Esophagus muscularis mucosa (tissue), 4 donors: Measurements from ENCODE around the gene ANKRD60. TPM values are rescaled to one million over a fixed set of nuclear protein-coding genes. Genes with fewer than 3 reads are reported as not detected.

Source experiments
- DNase-seq: peaks from one replicate; pipeline ENCODE4 v3.0.0-alpha.2; 2017; ENCODE audit errors: extremely low spot score
- H3K27ac ChIP-seq, 4 donors: fragments of 200-600 bp; sonication (generic); replicated peaks in 1 of 4; 1 replicate in 3 of 4; 2 replicates in 1 of 4; pipeline ENCODE4 v1.5.1; 2016 to 2019; ENCODE audit warnings: mild to moderate bottlenecking in 1 of 4
- H3K27me3 ChIP-seq, 4 donors: fragments of 200-600 bp; sonication (generic); one replicate each; pipeline versions ENCODE4 v1.5.1 to v1.6.0; 2016 to 2019
- H3K36me3 ChIP-seq, 4 donors: fragments of 200-600 bp; sonication (generic); one replicate each; pipeline ENCODE4 v1.5.1; 2016 to 2019
- H3K4me1 ChIP-seq, 4 donors: fragments of 200-600 bp; sonication (generic); one replicate each; pipeline ENCODE4 v1.5.1; 2016 to 2019
- H3K4me3 ChIP-seq, 4 donors: fragments of 200-600 bp; sonication (generic); 1 replicate in 2 of 4; 2 replicates in 2 of 4; pipeline ENCODE4 v1.5.1; 2016 to 2019; ENCODE audit warnings: mild to moderate bottlenecking in 4 of 4, moderate library complexity in 1 of 4
- H3K9me3 ChIP-seq, 4 donors: fragments of 200-600 bp; sonication (generic); 1 replicate in 3 of 4; 2 replicates in 1 of 4; pipeline ENCODE4 v1.5.1; 2016 to 2019
- CTCF ChIP-seq, 3 experiments: fragments of 200-600 bp in 2 of 3; fragments of 450-650 bp in 1 of 3; sonication (generic) in 2 of 3; IDR thresholded peaks; one replicate each; pipeline ENCODE4 v1.5.1; 2017 to 2019; ENCODE audit warnings: antibody characterized with exemption in 3 of 3, mild to moderate bottlenecking in 2 of 3, moderate library complexity in 1 of 3
- EP300 ChIP-seq: sonication (generic); formaldehyde crosslinking; IDR thresholded peaks from one replicate; pipeline ENCODE4 v1.6.1; 2017; ENCODE audit warnings: antibody characterized with exemption
- POLR2A ChIP-seq: fragments of 450-650 bp; IDR thresholded peaks from one replicate; pipeline ENCODE4 v1.6.1; 2017; ENCODE audit warnings: antibody characterized with exemption, moderate library complexity, mild to moderate bottlenecking, low read depth
- POLR2AphosphoS5 ChIP-seq, 2 donors: sonication (generic); formaldehyde crosslinking; IDR thresholded peaks; one replicate each; pipeline ENCODE4 v1.6.1; 2017; ENCODE audit warnings: antibody characterized with exemption in 2 of 2
- WGBS: methylation state at CpG from one replicate; pipeline ENCODE4 v1.1.5; 2018; 5-methylcytosine and 5-hydroxymethylcytosine counted together
- intact Hi-C: fragments of 100-400 bp; cut with DNase I; formaldehyde crosslinking; loops from one replicate; pipeline ENCODE4 v1.15.1; 2023
- total RNA-seq, 4 donors: library from RNA; depleted of rRNA; stranded (reverse); fragments of >200 nt; gene quantifications; one replicate each; pipeline versions ENCODE4 v1.1.0 to v1.2.1, GENCODE V29; 2016

Gene ANKRD60
- total RNA-seq, 4 donors from 2014 or later = not detected

GRCh38 chr20:58264271-58264670, 35.8 kb upstream of the ANKRD60 start:
- no peak for DNase-seq
- Histone ChIP-seq H3K9me3 (no peaks in the 10 kb centered on the region), H3K4me3 (no peak overlapping the region), H3K4me1 (no peaks in the 10 kb centered on the region), H3K27me3 (no peaks in the 10 kb centered on the region), H3K36me3 (peaks cover 18 to 71% (median 57%) of the 10 kb centered on the region in 4 donors), H3K27ac (no peak overlapping the region)
- TF ChIP-seq CTCF (IDR thresholded peaks at IDR 0.05) (no peak), EP300 (no peak), POLR2A (no peak), POLR2AphosphoS5 (IDR thresholded peaks at IDR 0.05) (no peak)
- intact Hi-C loops = no loop called here
- 94% methylated on average over 6 of the region's 6 CpGs for WGBS

DNA sequence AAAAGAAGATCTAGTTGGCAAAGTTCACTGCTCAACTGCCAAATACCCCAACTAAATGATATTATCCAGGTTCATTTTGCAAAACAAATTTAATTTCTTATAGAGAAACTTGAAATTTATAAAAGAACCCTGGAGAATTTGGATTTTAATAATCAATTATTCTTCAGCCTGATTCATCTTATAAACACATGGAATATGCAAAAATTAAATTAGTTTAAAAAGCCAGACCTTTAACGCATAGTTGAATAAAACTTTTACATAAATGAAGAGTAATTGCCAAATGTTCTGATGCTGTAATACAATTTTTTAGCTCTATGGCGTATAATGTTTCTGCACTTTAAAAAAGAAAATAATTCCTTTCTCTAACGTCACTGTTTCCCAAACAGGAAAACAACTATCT, 33.2 kb upstream of the ANKRD60 start:
- TF ChIP-seq POLR2AphosphoS5 (IDR thresholded peaks at IDR 0.05) (no peak), EP300 (no peak), CTCF (IDR thresholded peaks at IDR 0.05) (no peak), POLR2A (no peak)
- no peak for DNase-seq
- Histone ChIP-seq H3K27me3 (no peaks in the 10 kb centered on the region), H3K27ac (no peak overlapping the region), H3K4me3 (no peak overlapping the region), H3K9me3 (no peaks in the 10 kb centered on the region), H3K4me1 (no peaks in the 10 kb centered on the region), H3K36me3 (peaks cover 0 to 50% (median 38%) of the 10 kb centered on the region in 4 donors)
- WGBS = 76% methylated on average over 3 of the region's 3 CpGs
- intact Hi-C loops = no loop called here

GRCh38 chr20:58260006-58260405, 31.6 kb upstream of the ANKRD60 start:
- H3K4me3 ChIP-seq = no peak overlapping the region
- DNase-seq = no peak
- H3K27me3 ChIP-seq = no peaks in the 10 kb centered on the region
- H3K36me3 ChIP-seq = peaks cover 0 to 35% (median 22%) of the 10 kb centered on the region in 4 donors
- 81% methylated on average over 5 of the region's 5 CpGs for WGBS
- TF ChIP-seq POLR2A (no peak), POLR2AphosphoS5 (IDR thresholded peaks at IDR 0.05) (no peak), EP300 (no peak), CTCF (IDR thresholded peaks at IDR 0.05) (no peak)
- H3K4me1 ChIP-seq = no peaks in the 10 kb centered on the region
- H3K9me3 ChIP-seq = no peaks in the 10 kb centered on the region
- intact Hi-C loops = no loop called here
- H3K27ac ChIP-seq = no peak overlapping the region

DNA sequence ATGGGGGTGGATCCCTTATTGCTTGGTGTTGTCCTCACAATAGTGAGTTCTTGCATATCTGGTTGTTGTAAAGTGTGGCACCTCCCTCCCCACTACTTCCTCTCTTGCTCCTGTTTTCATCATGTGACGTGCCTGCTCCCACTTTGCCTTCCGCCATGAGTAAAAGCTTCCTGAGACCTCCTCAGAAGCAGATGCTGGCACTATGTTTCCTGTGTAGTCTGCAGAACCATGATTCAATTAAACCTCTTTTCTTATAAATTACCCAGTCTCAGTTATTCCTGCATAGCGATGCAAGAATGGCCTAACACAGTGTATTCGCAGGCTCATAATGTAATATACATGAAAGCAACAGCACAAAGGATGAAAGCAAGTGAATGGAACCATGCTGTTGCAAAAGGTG, 28.4 kb upstream of the ANKRD60 start:
- DNase-seq = no peak
- intact Hi-C loops = no loop called here
- H3K36me3 ChIP-seq = peaks cover 0 to 8% (median 0%) of the 10 kb centered on the region in 4 donors
- no peak overlapping the region for H3K4me3 ChIP-seq
- no peak for TF ChIP-seq POLR2AphosphoS5 (IDR thresholded peaks at IDR 0.05)
- TF ChIP-seq POLR2A = no peak
- no peak for TF ChIP-seq CTCF (IDR thresholded peaks at IDR 0.05)
- TF ChIP-seq EP300 = no peak
- H3K9me3 ChIP-seq = no peaks in the 10 kb centered on the region
- no peak overlapping the region for H3K27ac ChIP-seq
- 86% methylated on average over 4 of the region's 4 CpGs for WGBS
- no peaks in the 10 kb centered on the region for H3K27me3 ChIP-seq
- no peaks in the 10 kb centered on the region for H3K4me1 ChIP-seq

DNA sequence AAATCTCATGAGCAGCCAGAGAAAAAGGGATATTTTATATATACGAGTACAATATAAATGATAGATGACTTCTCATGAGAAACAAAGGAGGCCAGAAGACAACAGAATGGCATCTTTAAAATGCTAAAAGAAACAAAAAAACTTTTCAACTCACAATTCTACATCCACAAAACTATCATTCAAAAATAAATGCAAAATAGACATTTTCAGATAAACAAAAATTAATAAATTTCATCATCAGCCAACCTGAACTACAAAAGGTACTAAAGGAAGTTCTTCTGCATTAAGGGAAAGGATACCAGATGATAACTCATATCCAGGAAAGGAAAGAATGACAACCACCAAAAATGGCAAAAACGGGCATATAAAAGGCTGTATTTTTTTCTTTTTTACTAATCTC, 27.9 kb upstream of the ANKRD60 start:
- peaks cover 0 to 11% (median 0%) of the 10 kb centered on the region in 4 donors for H3K36me3 ChIP-seq
- H3K4me1 ChIP-seq = no peaks in the 10 kb centered on the region
- H3K9me3 ChIP-seq = no peaks in the 10 kb centered on the region
- no peaks in the 10 kb centered on the region for H3K27me3 ChIP-seq
- H3K4me3 ChIP-seq = no peak overlapping the region
- H3K27ac ChIP-seq = no peak overlapping the region
- intact Hi-C loops = no loop called here
- no peak for DNase-seq
- 97% methylated on average over 2 of the region's 2 CpGs for WGBS
- TF ChIP-seq EP300 (no peak), CTCF (IDR thresholded peaks at IDR 0.05) (no peak), POLR2AphosphoS5 (IDR thresholded peaks at IDR 0.05) (no peak), POLR2A (no peak)
